HG02885 (cell line): ENCODE data around the gene BRCA2.

Source experiments
- ATAC-seq: cut with Tn5 transposase; IDR thresholded peaks from one replicate; pipeline ENCODE4 v1.9.1; 2021; ENCODE audit warnings: mild to moderate bottlenecking; ENCODE audit not compliant: unreplicated experiment, poor library complexity

The BRCA2 gene

DNA sequence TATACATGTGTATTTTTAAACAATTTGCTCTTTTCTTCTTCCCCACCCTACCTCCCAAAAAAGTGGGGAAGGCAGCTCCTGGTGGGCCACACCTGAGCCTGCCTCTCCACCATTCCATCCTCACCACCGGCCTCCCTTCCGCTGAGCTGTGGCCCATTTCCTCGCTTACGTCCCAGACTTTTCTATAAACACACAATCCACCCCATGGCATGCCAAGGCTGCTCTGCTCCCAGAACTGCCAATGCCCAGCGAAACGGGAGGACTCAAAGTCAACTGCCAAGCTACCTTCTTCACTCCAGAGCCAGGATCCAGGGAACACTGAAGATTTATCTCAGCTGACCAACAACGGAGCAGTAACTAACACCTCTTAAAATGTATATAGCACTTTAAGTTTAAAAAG, 109.8 kb downstream of the BRCA2 start:
- no peak for ATAC-seq

DNA sequence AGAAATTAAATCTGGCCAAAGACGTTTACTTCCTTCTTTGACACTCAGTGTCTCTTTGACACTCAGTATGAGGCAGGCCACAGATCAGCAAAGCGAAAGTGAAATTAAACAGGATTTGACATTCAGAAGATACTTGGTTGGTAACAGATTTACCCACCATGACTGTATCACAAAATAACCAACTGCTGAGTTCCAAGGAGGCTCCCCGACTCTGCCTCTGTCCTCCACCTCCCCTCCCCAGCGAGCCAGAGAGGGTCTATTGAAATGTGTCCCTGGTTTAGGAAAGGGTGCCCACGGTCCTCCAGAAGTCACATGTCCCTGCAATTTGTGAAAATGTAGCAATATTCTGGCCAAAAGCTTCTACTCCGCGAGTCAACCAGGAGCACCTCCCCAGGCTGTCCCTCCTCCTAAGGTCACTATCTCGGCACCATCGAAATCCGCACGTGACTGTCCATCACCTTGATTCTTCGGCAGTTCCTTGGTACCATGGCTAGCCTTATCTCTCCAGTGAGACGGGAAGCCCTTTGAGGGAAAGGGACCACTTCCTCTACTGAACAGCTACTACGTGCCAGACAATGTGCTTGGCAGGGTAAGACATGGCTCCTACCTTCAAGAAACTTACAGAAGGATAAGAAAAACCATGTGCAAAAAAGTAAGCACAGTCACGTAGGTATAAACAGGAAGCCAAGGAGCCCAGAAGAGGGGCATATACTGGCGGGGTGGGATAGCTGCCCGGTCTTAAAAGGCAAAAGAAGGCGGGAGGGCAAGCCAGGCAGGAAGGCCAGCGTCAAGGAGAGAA, 111.1 kb downstream of the BRCA2 start:
- ATAC-seq: peak; percentile 40

DNA sequence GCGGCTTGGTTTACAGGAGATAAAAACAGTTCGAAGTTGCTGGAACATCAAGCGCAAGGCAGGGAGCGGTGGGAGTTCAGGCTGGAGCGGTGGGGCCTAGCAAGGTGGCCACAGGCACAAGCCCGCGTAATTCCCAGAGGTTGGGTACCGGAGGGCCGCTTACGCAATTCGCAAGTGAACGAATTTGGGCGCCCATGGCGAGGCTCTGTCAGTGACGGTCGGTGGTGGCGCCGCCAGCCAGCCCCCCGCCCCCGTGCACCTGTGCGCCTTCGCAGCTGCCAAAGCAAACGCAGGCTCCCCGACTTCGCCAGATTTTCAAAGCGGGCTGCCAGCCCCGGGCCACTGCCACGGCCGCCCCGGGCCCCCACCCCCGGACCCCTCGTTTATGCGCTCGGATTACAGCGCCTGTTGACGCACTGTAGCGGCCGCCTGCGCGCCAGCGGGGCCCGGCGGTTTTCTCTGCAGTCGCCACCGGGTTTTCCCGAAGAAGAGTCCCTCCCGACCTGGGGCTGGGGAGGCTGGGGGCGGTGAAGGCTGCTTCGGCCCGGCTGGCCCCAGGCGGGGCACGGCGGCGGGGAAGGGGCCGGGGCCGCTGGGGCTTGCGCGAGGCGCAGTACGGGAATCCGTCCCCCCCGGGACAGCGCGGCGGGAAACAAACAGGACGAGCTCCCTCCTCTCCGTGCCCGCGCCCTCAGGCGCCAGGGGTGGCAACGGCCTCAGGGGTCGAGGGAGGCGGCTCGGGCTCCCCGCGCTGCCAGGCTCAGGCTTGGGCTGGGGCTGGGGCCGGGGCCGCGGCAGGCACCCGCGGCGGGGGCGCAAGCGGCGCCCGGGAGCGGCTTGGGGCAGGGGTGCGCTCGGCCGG, 111.9 kb downstream of the BRCA2 start:
- ATAC-seq: peak; percentile 19

DNA sequence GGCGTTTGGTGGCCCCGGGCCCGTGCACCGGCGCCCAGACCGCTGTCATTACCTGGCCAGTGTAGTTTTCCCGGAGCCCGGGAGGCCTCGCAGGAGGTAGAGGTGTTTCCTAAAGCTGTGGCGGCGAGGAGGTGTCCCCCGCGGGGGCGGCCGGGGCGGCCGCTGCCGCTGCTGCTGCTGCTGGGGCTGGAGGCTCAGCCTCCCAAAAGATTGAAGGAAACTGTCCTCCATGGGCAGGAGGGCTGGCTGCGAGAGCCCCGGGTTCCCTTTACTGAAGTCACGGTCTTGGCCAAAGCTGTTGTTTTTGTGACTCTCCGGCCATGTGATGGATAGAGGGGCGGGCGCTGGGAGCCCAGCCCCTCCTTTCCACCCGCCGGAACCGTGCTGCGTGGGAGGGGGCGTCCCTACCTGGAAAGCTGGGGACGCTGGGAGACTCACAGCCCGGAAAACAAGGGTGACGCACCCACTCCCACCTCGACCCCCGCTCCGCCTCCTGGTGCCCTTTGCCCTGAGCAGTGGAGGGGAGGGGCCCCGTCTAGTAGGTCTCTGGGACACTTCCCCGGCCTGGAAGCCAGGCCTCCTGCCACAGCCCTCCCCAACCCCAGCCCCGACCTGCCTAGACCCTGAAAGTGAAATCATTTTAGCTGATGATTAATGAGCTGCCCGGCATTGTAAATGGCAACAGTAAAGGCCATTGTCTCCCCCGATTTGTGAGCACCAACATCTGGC, 112.7 kb downstream of the BRCA2 start, which contains the start of gene N4BP2L1:
TSS of gene N4BP2L1 (minus strand) at position 279 of the 729 bp plus-strand sequence. CDS start at position 231, 48 bp downstream.
- peak; percentile 70 for ATAC-seq

DNA sequence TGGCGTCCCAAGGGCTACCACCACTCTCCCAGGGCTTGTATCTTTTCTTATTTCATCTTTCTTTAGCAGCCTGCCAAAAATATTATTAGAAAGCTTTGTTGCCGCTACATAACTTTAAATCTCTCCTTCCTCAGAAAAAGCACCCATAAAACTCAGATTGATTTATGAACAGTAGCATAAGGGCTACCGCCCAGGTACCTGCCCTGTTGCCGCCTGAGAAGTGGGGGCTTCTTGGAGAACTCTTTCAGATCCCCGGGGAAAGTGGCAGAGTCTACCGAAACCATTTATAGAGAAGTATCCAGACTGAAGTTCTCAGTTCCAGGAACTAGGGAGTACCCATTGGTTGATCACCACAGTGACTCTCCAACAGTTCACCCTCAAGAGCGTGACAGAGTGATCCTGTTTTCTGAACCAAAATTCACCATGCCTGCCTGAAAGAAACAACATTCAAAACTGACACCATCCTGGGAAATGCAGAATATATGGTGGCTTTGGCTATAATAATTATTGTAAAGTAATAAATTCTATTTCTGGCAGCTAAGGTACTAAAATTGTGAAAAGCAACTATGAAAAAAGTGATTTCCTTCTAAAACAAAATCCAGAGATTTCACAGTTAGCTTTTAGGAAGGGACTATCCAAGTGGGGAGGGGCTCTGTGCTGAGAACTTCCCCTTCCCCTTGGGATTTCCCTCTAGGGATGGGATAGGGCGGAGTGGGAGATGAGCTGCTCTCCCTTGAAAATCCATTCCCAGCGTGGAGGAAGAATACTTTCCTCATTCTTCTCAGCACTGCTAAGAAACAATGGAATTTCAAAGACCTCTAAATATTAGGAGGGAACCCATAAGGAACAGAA, 113.5 kb downstream of the BRCA2 start:
- no peak for ATAC-seq

DNA sequence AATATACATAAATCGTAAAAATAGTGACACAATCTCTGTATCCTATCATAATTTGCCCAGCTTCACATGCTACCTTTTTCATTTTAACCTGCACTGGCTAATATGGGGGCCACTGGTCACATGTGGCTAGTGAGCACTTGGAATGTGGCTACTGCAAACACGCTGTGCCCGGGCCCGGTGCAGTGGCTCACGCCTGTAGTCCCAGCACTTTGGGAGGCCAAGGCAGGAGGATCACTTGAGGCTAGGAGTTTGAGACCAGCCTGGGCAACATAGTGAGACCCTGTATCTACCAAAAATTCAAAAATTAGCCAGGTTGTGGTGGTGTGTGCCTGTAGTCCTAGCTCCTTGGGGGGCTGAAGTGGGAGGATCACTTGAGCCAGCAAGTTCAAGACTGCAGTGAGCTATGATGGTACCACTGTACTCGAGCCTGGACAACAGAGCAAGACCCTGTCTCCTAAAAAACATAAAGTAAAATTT, 114.2 kb downstream of the BRCA2 start:
- no peak for ATAC-seq

DNA sequence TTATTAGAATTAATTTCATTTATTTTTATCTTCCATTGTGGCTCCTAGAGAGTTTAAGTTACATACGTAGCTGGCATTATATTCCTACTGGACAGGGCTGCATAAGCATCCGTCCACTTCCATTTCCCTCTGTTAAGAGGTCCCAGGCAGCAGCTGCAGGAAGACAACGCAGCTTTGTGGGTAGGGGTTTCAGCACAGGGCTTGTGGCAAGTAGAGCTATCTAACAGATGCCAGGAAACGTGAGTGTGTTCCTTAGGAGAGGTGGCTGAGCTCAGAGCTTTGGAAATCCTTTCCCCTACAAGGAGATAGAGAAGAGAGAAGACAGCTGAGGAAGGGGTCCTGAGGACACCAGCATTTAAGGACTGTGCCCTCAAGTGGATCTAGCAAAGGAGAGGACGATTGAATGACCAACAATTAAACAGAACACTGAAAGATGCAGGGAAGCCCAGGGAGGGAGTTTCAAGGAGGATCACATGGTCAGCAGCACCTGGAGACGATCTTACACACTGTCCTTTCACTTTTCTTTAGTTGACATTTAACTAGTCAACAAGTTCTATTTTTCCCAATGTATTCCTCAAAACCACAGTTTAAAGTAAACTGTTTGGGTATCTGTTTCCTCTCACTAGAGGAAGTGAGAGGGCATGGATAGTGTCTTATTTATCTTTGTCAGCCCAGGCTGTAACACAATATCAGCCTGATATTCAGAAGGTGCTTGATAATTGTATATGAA, 114.9 kb downstream of the BRCA2 start:
- no peak for ATAC-seq

DNA sequence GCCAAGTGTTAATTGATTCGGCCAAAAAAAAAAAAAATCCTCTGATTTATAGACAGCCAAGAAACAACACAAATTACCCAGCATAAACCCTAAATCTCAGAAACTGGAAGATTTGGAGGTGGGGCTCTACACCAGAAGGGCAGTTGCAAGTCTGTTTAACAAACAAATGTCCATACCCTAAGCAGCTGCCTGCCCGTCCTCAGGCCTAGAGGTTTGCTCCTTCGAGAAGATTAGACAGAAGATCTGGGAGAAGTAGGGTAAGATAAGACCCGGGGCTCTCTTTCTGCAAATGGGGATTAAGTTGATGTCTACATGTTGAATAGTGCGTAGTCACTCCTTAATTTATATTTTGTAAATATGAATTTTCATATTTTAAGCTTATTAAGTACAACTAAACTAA, 116.1 kb downstream of the BRCA2 start:
- no peak for ATAC-seq

DNA sequence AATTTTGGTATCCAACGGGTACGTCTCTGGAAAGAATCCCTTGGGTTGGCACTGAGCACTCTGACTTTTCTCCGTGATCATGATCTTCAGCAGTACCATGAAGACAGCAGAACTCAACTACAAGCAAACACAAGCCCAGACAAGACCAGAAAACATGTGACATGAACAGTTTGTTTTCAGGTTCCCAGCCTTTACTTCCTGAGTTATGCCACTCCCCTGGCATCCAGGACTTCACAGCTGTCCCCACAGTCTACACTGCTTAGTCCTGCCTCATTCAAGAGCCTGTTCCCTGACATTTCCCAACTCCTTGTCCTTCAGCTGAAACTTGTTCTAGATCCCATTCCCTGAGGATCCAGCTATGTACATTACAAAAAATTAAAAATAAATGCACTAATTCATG, 117.5 kb downstream of the BRCA2 start:
- no peak for ATAC-seq

DNA sequence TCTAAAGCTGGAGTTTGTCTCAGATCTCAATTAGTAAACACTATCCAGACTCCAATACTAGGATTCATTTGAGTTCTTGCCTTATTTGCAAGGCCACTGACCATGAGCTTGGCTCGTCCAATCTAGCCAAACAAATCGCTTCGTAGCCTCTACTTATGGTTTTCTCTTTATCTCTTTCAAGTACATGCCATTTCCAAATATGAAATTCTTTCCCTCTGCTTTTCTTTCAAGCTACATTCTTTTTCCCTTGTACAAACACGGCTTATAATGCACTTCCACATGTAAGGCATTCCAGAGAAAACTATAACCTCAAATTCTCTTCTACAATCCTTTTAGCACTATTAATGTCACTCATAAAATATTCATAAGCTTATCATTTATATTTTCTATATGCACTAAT, 123.6 kb downstream of the BRCA2 start:
- no peak for ATAC-seq

DNA sequence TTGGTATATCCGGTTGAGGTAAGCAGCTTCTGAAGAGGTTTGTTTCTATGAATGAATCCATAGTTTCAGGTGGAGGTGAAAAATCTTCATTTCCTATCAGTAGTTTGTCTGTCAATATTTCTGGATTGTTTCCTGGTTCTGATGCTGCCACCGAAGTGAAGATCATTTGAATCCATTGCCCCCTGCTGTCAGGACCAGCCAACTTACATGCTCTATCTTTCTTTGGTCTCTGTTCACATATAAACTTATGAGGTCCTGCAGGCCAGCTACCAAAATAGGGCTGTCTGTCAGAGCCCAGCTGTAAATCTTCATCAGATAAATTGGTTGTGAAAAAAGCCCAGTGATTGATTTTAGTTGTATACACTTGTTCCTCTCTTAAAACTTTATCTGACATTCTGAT, 127.8 kb downstream of the BRCA2 start:
- ATAC-seq: peak; percentile 65

DNA sequence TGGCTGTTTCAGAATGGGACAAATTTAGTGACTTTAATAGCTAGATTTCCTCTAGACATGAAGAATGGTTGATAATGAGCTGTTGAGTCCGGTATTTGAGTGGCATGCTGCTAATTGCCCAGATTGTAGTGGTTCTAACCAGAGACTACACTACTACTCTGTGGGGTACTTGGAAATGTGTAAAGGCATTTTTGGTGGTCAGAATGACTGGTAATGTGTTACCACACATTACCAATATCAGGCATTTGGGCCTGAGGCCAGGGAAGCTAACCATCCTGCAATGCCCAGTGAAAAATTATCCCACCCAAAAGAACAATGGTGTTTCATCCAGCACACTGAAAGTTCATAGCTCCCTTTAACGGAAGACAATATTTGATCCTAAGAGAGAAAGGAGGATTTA, 130.2 kb downstream of the BRCA2 start:
- no peak for ATAC-seq

DNA sequence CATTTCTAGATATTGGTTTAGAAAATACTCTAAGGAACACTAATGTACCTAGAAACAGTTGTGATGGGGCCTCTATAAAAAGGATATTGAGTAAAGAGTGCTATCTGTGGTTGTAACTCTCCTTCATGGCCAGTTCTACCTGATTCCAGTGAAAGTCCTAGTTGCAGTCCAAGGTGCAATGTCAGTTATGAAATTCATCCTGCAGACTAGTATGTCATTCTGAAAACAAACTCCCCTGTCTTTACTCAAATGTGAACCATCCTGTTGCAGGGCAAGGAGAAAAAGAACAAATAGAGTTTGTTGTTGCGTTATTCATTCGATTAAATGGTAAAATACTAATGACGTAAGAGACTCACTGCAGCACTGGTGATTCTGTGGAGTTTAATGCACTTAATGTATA, 130.9 kb downstream of the BRCA2 start:
- no peak for ATAC-seq

DNA sequence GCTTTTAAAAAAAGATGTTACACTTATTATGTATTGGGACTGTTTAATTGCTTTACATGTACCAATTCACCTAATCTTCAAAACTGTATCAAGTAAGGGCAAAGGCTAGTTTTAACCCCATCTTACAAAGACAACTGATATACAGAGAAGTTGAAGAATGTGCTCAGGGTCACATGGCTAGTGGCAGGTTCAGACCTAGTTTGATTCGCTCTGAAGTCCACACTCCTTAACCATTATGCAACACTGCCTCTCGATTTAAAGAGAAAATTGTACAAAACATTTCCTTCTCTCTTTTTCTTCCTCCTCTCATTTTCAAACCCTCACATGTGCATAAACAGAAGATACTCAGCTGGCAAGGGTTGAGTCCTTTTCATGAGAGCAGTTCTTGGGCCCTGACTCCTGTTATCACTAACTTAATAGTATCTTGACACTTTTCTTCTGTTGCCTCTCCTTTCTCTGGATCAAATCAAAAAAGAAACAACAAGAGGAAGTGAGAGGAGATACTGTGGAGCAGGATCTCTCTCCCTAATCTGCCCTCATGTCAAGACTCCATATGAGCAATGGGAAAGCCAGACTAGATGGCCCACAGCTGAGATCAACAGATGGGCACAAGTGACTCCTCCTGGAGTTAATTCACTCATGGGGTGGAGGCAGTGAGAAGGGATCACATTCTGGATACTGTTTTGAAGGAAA, 131.6 kb downstream of the BRCA2 start:
- ATAC-seq: no peak

DNA sequence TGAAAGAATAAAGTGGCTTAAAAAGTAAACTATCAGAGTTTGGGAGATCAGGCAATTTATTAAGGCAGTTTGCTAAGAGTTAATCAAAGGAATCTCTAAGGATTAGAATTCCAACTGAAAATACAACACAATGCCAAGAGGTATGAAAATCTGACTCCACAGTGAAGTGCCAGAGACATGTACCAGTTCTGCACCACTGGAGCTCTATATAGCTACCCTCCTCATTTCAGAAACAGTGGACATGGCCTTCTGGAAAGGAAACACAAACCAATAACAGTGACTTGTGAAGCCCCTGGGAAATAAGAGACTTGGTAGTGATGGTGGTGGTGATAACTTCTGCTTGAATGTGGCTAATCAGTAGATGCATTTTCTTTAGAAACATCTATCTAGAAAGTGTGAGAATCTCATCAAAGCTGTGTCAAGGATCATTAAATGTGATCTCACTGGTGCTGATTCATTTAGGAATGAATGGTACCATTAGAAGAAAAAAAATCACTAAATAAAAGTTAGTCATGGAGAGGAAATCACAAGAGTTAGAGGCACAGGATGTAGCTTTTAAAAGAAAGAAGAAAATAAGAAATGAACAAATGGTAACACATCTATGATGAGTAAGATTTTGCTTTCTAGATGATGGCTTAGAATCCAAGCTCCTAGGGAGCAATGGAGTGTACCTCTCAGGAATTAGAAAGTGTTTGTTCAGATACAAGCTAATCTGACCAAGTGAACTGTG, 132.8 kb downstream of the BRCA2 start:
- no peak for ATAC-seq

DNA sequence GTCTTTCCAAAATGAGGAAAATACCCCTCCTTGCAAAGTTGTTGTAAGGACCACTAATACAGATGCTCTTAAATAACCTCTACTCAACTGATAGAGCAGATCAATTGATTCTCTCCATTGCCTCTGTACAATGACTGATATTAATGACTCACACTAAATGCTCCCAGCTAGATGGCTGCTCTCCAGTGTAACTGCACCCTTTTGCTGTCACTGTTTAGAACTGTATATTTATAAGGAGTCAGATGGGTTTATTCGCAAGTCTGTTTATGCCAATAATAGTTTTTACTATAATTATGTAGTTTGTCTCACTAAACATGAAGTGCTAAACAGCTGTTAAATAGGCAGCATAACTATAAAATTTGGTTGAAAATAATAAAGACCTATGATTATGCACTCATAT, 133.7 kb downstream of the BRCA2 start:
- no peak for ATAC-seq
